Measurements from ENCODE around the gene FNBP1. TPM values are rescaled to one million over a fixed set of nuclear protein-coding genes. Genes with fewer than 3 reads are reported as not detected.
"Not testable (repeated sequence)": the region's sequence is repeated elsewhere in the genome, so short reads cannot be mapped to it uniquely, and the experiment has no call there.

FNBP1 gene
- total RNA-seq, 1 donor from 2014 or later, result 20.5 TPM

DNA sequence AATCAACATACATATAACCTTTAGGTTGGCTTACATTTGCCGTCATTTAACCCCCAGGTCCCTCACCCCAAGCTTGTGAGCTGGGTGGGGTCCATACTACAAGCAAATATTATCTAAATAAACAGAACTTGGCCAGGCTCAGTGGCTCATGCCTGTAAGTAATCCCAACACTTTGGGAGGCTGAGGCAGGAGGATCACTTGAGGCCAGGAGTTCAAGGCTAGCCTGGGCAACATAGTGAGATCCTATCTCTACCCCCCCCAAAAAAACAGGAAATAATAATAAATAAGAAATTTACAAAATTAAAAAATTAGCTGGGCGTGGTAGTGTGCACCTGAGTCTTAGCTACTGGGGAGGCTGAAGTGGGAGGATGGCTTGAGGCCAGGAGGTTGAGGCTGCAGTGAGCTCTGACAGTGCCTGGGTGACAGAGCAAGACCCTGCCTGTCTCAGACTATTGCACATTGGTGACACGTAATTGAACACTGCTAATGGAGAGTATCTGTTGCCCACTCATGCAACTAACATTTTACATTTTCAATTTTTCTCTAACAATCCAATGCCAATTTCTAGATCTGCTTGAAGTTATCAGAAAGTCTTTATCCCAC, 18.9 kb downstream of the FNBP1 start:
- Histone ChIP-seq H3K4me3 (no peak overlapping the region), H3K36me3 (no peaks in the 10 kb centered on the region), H3K27ac (replicated peaks) (no peak overlapping the region), H3K9me3 (replicated peaks) (peaks cover 7% of the 10 kb centered on the region), H3K4me1 (peaks cover 55% of the 10 kb centered on the region), H3K27me3 (ENCODE audit: low read depth) (no peaks in the 10 kb centered on the region)
- no peak for DNase-seq
- intact Hi-C loops (cut with micrococcal nuclease), result no loop called here
- no peak for TF ChIP-seq CTCF (IDR thresholded peaks at IDR 0.05; ENCODE audit: borderline replicate concordance)

DNA sequence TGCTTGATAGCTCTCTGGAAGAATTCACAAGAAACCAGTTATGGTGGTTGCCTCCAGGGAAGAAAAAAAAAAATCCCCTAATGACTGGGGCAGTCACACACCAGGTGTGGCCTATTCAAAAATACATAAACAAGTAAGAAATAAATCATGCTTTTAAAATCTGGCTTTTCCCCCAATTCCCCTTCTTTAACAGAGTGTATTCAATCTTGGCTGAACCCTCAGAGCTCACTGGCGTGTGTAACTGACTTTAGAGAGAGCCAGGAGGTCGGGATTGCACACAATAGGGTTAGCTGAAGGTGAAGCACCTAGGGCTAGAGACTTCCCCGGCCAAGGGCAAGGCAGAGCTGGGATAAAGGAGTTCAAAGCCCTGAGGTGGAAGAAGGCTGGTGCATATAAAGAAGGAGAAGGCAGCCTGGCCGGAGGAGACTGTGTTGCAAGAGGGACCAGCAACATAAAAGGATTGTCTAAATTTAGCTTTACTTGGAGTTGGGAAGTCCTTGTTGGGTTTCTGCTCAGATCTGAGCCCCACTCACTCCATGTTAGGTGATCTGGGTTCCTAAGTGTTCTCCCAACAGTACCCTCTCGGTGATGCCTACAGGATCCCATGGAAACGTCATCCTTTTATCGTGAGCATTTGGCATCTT, 19.7 kb downstream of the FNBP1 start:
- Histone ChIP-seq H3K4me1 (peaks cover 47% of the 10 kb centered on the region), H3K9me3 (replicated peaks) (peaks cover 7% of the 10 kb centered on the region), H3K4me3 (no peak overlapping the region), H3K27me3 (ENCODE audit: low read depth) (no peaks in the 10 kb centered on the region), H3K36me3 (no peaks in the 10 kb centered on the region), H3K27ac (replicated peaks) (no peak overlapping the region)
- intact Hi-C loops (cut with micrococcal nuclease), result no loop called here
- no peak for DNase-seq
- TF ChIP-seq CTCF (IDR thresholded peaks at IDR 0.05; ENCODE audit: borderline replicate concordance), result no peak

GRCh38 chr9:130022566-130023143, 20.3 kb downstream of the FNBP1 start:
- intact Hi-C loops (cut with micrococcal nuclease), result no loop called here
- Histone ChIP-seq H3K4me1 (peaks cover 47% of the 10 kb centered on the region), H3K4me3 (no peak overlapping the region), H3K27ac (replicated peaks) (no peak overlapping the region), H3K9me3 (replicated peaks) (peaks cover 4% of the 10 kb centered on the region), H3K36me3 (no peaks in the 10 kb centered on the region), H3K27me3 (ENCODE audit: low read depth) (no peaks in the 10 kb centered on the region)
- DNase-seq, result no peak
- no peak for TF ChIP-seq CTCF (IDR thresholded peaks at IDR 0.05; ENCODE audit: borderline replicate concordance)

DNA sequence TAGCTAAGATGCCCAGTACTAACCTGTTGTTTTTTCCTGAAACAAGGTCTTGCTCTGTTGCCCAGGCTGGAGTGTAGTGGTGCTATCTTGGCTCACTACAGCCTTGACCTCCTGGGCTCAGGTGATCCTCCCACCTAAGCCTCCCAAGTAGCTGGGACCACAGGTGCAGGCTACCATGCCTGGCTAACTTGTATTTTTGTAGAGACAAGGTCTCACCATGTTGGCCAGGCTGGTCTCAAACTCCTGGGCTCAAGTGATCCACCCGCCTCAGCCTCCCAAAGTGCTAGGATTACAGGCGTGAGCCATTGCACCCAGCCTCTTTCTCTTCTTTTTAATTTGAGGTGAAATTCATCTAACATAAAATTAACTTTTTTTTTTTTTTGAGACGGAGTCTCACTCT, 21.1 kb downstream of the FNBP1 start:
- intact Hi-C loops (cut with micrococcal nuclease); H3K4me3 ChIP-seq; DNase-seq; H3K27me3 ChIP-seq (ENCODE audit: low read depth); H3K27ac ChIP-seq (replicated peaks); H3K9me3 ChIP-seq (replicated peaks); H3K36me3 ChIP-seq: not testable (repeated sequence)
- H3K4me1 ChIP-seq, result peaks cover 51% of the 10 kb centered on the region

DNA sequence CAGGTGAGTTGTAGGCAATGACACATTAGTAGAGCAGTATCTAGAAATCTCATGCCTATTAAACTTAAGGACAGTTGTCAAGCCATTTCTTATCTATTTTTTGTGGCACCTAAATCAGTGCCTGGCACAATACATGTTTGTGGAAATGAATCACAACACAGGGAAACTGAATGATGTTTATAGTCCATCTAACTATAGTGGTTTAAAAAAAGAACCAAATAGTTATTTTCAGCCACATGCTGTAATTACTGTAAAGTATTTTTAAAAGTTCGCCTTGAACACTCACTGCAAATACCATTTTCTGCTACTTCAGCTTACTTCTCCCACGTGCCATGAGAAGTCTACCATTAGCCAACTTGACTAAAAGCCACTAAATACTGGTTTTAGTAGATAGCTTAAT, 21.9 kb downstream of the FNBP1 start:
- H3K36me3 ChIP-seq, result peaks cover 2% of the 10 kb centered on the region
- no peak overlapping the region for H3K27ac ChIP-seq (replicated peaks)
- no peak for DNase-seq
- H3K4me1 ChIP-seq, result peaks cover 49% of the 10 kb centered on the region
- TF ChIP-seq CTCF (IDR thresholded peaks at IDR 0.05; ENCODE audit: borderline replicate concordance), result no peak
- intact Hi-C loops (cut with micrococcal nuclease), result no loop called here
- H3K9me3 ChIP-seq (replicated peaks), result peaks cover 3% of the 10 kb centered on the region
- H3K27me3 ChIP-seq (ENCODE audit: low read depth), result no peaks in the 10 kb centered on the region
- no peak overlapping the region for H3K4me3 ChIP-seq

- TF ChIP-seq CTCF (IDR thresholded peaks at IDR 0.05; ENCODE audit: borderline replicate concordance), result no peak
- no peak overlapping the region for H3K27ac ChIP-seq (replicated peaks)
- no peak overlapping the region for H3K4me3 ChIP-seq
- peaks cover 5% of the 10 kb centered on the region for H3K36me3 ChIP-seq
- peaks cover 48% of the 10 kb centered on the region for H3K4me1 ChIP-seq
- H3K27me3 ChIP-seq (ENCODE audit: low read depth), result no peaks in the 10 kb centered on the region
- H3K9me3 ChIP-seq (replicated peaks), result peaks cover 4% of the 10 kb centered on the region
- DNase-seq, result no peak
- intact Hi-C loops (cut with micrococcal nuclease), result no loop called here
Observed at GRCh38 chr9:130020618-130021017, 22.4 kb downstream of the FNBP1 start.
